HEK293 (cell line): Measurements from ENCODE around the gene PDZRN4.

Experiments
- CTCF ChIA-PET: fragments of 350-600 bp; formaldehyde crosslinking; extraction: SDS; loops from one replicate; lab custom pipeline; 2021; ENCODE audit warnings: antibody characterized with exemption; lab: Yijun Ruan, JAX
- POLR2A ChIA-PET: fragments of 300-600 bp; formaldehyde crosslinking; extraction: SDS; loops from one replicate; lab custom pipeline; 2020; ENCODE audit warnings: antibody characterized with exemption, inconsistent platforms; lab: Yijun Ruan, JAX
- H3K27ac ChIP-seq: fragments of 200-500 bp; sonication (Bioruptor generic); 2 replicates; pipeline ENCODE4 v1.5.1; 2014; ENCODE audit warnings: low read depth, low read length, control low read depth, inconsistent platforms; ENCODE audit errors: extremely low read depth
- H3K36me3 ChIP-seq, 2 experiments: fragments of 200-500 bp in 1 of 2; sonication (Bioruptor generic) in 1 of 2; 1 replicate in 1 of 2; 2 replicates in 1 of 2; pipeline ENCODE4 v1.5.1; 2014 to 2017; ENCODE audit warnings: inconsistent platforms in 2 of 2, low read length in 2 of 2; ENCODE audit not compliant: control insufficient read depth in 2 of 2, insufficient read depth in 1 of 2
- H3K4me1 ChIP-seq: fragments of 200-500 bp; sonication (Bioruptor generic); 2 replicates; pipeline ENCODE4 v1.5.1; 2014; ENCODE audit warnings: mild to moderate bottlenecking, low read length, inconsistent platforms; ENCODE audit not compliant: control insufficient read depth, insufficient read depth
- H3K4me3 ChIP-seq: 2 replicates; pipeline ENCODE4 v1.5.1; 2011; ENCODE audit warnings: low read depth, mild to moderate bottlenecking, control low read depth, low read length, moderate library complexity
- H3K9me3 ChIP-seq: fragments of 200-500 bp; sonication (Bioruptor generic); 2 replicates; pipeline ENCODE4 v1.5.1; 2014; ENCODE audit warnings: low read depth, low read length, inconsistent platforms; ENCODE audit not compliant: control insufficient read depth, insufficient read depth
- AEBP2 ChIP-seq: fragments of 450-650 bp; formaldehyde crosslinking; IDR thresholded peaks from 2 replicates; pipeline ENCODE4 v1.5.1; 2016; ENCODE audit warnings: missing biosample characterization, missing genetic modification characterization, borderline replicate concordance
- GFI1B ChIP-seq: fragments of 450-650 bp; formaldehyde crosslinking; IDR thresholded peaks from 2 replicates; pipeline ENCODE4 v1.5.1; 2016; ENCODE audit warnings: missing biosample characterization, missing genetic modification characterization
- GLI2 ChIP-seq: fragments of 450-650 bp; formaldehyde crosslinking; IDR thresholded peaks from 2 replicates; pipeline ENCODE4; 2017; ENCODE audit warnings: missing biosample characterization, missing genetic modification characterization, low read depth, borderline replicate concordance
- HOXD13 ChIP-seq: sonication (generic); formaldehyde crosslinking; IDR thresholded peaks from 2 replicates; pipeline ENCODE4 v1.8.0; 2022; ENCODE audit warnings: missing genetic modification reagents, borderline replicate concordance
- KLF16 ChIP-seq: fragments of 450-650 bp; formaldehyde crosslinking; IDR thresholded peaks from 2 replicates; pipeline ENCODE4 v1.5.1; 2017; ENCODE audit warnings: missing biosample characterization, missing genetic modification characterization
- PRDM1 ChIP-seq: fragments of 450-650 bp; formaldehyde crosslinking; IDR thresholded peaks from 2 replicates; pipeline ENCODE4; 2016; ENCODE audit warnings: missing biosample characterization, missing genetic modification characterization
- SCRT1 ChIP-seq: fragments of 450-650 bp; formaldehyde crosslinking; IDR thresholded peaks from 2 replicates; pipeline ENCODE4 v1.5.1; 2016; ENCODE audit warnings: missing biosample characterization, missing genetic modification characterization, borderline replicate concordance
- SETDB1 ChIP-seq: IDR thresholded peaks from one replicate; pipeline ENCODE4 v1.6.1; 2017; ENCODE audit warnings: mild to moderate bottlenecking, low read length, moderate library complexity, mixed read lengths; ENCODE audit not compliant: insufficient read length
- SP3 ChIP-seq: fragments of 450-650 bp; formaldehyde crosslinking; IDR thresholded peaks from 2 replicates; pipeline ENCODE4 v1.5.1; 2016; ENCODE audit warnings: missing biosample characterization, missing genetic modification characterization
- ZFP69B ChIP-seq: fragments of 450-650 bp; formaldehyde crosslinking; IDR thresholded peaks from 2 replicates; pipeline ENCODE4 v1.5.1; 2016; ENCODE audit warnings: missing biosample characterization, missing genetic modification characterization
- ZNF132 ChIP-seq: fragments of 450-650 bp; formaldehyde crosslinking; IDR thresholded peaks from 2 replicates; pipeline ENCODE4 v1.5.1; 2017; ENCODE audit warnings: missing biosample characterization, missing genetic modification characterization, borderline replicate concordance
- ZNF266 ChIP-seq: fragments of 450-650 bp; formaldehyde crosslinking; IDR thresholded peaks from 2 replicates; pipeline ENCODE4 v1.5.1; 2016; ENCODE audit warnings: missing biosample characterization, missing genetic modification characterization, low read depth
- ZNF292 ChIP-seq: fragments of 450-650 bp; formaldehyde crosslinking; IDR thresholded peaks from 2 replicates; pipeline ENCODE4 v1.5.1; 2016; ENCODE audit warnings: low read depth, missing biosample characterization, missing genetic modification characterization, borderline replicate concordance
- ZNF354C ChIP-seq: fragments of 450-650 bp; formaldehyde crosslinking; IDR thresholded peaks from 2 replicates; pipeline ENCODE4 v1.5.1; 2016; ENCODE audit warnings: missing biosample characterization, missing genetic modification characterization, low read depth, borderline replicate concordance
- ZNF549 ChIP-seq: fragments of 450-650 bp; IDR thresholded peaks from 2 replicates; pipeline ENCODE4 v1.5.1; 2018; ENCODE audit warnings: missing biosample characterization, missing genetic modification characterization, mild to moderate bottlenecking, inconsistent platforms, moderate library complexity
- ZNF571 ChIP-seq: fragments of 450-650 bp; formaldehyde crosslinking; IDR thresholded peaks from 2 replicates; pipeline ENCODE4 v1.5.0; 2017; ENCODE audit warnings: missing biosample characterization, missing genetic modification characterization
- ZNF600 ChIP-seq: fragments of 450-650 bp; formaldehyde crosslinking; IDR thresholded peaks from 2 replicates; pipeline ENCODE4 v1.5.1; 2016; ENCODE audit warnings: missing biosample characterization, missing genetic modification characterization
- ZNF624 ChIP-seq: fragments of 450-650 bp; formaldehyde crosslinking; IDR thresholded peaks from 2 replicates; pipeline ENCODE4 v1.5.1; 2017; ENCODE audit warnings: missing biosample characterization, missing genetic modification characterization
- ZNF639 ChIP-seq: fragments of 450-650 bp; formaldehyde crosslinking; IDR thresholded peaks from 2 replicates; pipeline ENCODE4 v1.5.1; 2016; ENCODE audit warnings: missing biosample characterization, missing genetic modification characterization
- ZNF701 ChIP-seq: fragments of 450-650 bp; formaldehyde crosslinking; IDR thresholded peaks from 2 replicates; pipeline ENCODE4 v1.5.1; 2016; ENCODE audit warnings: missing biosample characterization, missing genetic modification characterization
- ZNF792 ChIP-seq: fragments of 450-650 bp; formaldehyde crosslinking; IDR thresholded peaks from 2 replicates; pipeline ENCODE4 v1.5.1; 2016; ENCODE audit warnings: missing biosample characterization, missing genetic modification characterization
- TF ChIP-seq, protein P1 (sequence below): fragments of 450-650 bp; formaldehyde crosslinking; IDR thresholded peaks from 2 replicates; pipeline ENCODE4 v1.5.1; 2017; ENCODE audit warnings: missing biosample characterization, mild to moderate bottlenecking, missing genetic modification characterization, moderate library complexity
- TF ChIP-seq, protein P2 (sequence below): fragments of 450-650 bp; formaldehyde crosslinking; IDR thresholded peaks from 2 replicates; pipeline ENCODE4 v1.5.1; 2016; ENCODE audit warnings: missing biosample characterization, missing genetic modification characterization, low read depth

PDZRN4 gene

DNA sequence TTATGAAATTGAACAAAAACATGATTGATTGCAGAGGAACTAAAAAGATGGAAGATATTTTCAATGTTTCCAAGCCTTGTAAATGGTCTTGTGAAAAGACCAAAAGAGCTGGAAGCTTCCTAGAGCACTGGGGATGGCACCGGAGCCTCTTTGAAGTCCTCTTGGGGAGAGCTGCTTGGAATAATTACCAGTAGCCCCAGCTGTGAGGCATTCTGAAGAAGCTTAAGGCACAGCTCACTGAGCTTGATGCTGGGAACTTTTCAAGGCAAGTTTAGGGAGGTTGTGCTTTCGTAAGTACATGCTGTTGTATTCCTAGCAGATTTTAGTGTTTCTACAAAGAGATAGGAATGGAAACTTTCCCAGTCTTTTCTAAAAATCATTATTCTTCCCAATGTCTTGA is 13.9 kb downstream of the PDZRN4 start:
- H3K4me3 ChIP-seq: no peak overlapping the region
- no peak for TF ChIP-seq ZNF639
- TF ChIP-seq ZNF292 (tag by site-specific recombination): no peak
- TF ChIP-seq ZNF354C (tag by site-specific recombination): no peak
- TF ChIP-seq SP3 (tag by site-specific recombination): no peak
- TF ChIP-seq ZNF600 (tag by site-specific recombination): no peak
- TF ChIP-seq SCRT1: no peak
- no peak for TF ChIP-seq ZNF624 (tag by site-specific recombination)
- TF ChIP-seq ZNF549: no peak
- TF ChIP-seq ZFP69B (tag by site-specific recombination): no peak
- TF ChIP-seq, protein P1, sequence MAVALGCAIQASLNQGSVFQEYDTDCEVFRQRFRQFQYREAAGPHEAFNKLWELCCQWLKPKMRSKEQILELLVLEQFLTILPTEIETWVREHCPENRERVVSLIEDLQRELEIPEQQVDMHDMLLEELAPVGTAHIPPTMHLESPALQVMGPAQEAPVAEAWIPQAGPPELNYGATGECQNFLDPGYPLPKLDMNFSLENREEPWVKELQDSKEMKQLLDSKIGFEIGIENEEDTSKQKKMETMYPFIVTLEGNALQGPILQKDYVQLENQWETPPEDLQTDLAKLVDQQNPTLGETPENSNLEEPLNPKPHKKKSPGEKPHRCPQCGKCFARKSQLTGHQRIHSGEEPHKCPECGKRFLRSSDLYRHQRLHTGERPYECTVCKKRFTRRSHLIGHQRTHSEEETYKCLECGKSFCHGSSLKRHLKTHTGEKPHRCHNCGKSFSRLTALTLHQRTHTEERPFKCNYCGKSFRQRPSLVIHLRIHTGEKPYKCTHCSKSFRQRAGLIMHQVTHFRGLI (tag by site-specific recombination): no peak
- TF ChIP-seq ZNF132: no peak
- H3K9me3 ChIP-seq: no peaks in the 10 kb centered on the region
- no peak overlapping the region for H3K27ac ChIP-seq
- H3K36me3 ChIP-seq: no peaks in the 10 kb centered on the region
- POLR2A ChIA-PET: no interaction called here
- CTCF ChIA-PET: no interaction called here
- H3K4me1 ChIP-seq: no peaks in the 10 kb centered on the region

GRCh38 chr12:41205070-41205709 is 17.1 kb downstream of the PDZRN4 start:
- Histone ChIP-seq H3K9me3 (no peaks in the 10 kb centered on the region), H3K4me1 (no peaks in the 10 kb centered on the region; the same call in 1 of the 2 replicates), H3K4me3 (no peak overlapping the region), H3K27ac (no peak overlapping the region), H3K36me3 (no peaks in the 10 kb centered on the region)
- TF ChIP-seq PRDM1 (tag by site-specific recombination) (peak; percentile 64), GLI2 (tag by site-specific recombination) (no peak)
- ChIA-PET CTCF (interaction anchor here (0.9 kb wide), 1 partner anchor 10 kb away, joined by 6 read pairs; no protein-coding TSS in a partner anchor), POLR2A (no interaction called here)

DNA sequence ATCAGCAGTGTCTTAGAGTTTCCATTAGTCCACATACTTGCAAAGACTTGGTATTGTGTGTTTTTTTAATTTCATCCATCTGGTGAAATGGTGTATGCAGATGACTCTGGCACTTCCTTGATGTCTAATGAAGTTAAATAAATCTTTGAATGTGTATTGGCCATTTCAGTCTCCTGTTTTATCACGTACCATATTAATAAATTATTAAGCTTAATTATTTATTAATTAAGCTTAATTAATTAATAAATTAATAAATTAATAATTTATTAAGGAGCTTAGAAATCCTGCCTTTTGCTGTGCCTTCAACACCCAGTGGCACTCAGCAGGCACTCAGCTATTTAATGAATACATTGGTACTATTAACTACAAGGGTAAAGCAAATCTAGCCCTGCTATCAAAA is 18.2 kb downstream of the PDZRN4 start:
- POLR2A ChIA-PET: no interaction called here
- H3K36me3 ChIP-seq: no peaks in the 10 kb centered on the region
- no peak overlapping the region for H3K4me3 ChIP-seq
- H3K9me3 ChIP-seq: no peaks in the 10 kb centered on the region
- TF ChIP-seq GFI1B (tag by site-specific recombination): no peak
- no peak for TF ChIP-seq ZNF792 (tag by site-specific recombination)
- no peak for TF ChIP-seq HOXD13 (CRISPR knock-in tag)
- peaks cover 3% of the 10 kb centered on the region for H3K4me1 ChIP-seq
- CTCF ChIA-PET: interaction anchor here (0.5 kb wide), 1 partner anchor 46 kb away, joined by 4 read pairs; no protein-coding TSS in a partner anchor
- H3K27ac ChIP-seq: no peak overlapping the region

GRCh38 chr12:41211448-41211847 is 23.3 kb downstream of the PDZRN4 start:
- POLR2A ChIA-PET: no interaction called here
- CTCF ChIA-PET: no interaction called here
- Histone ChIP-seq H3K27ac (no peak overlapping the region), H3K9me3 (no peaks in the 10 kb centered on the region), H3K4me3 (no peak overlapping the region), H3K36me3 (no peaks in the 10 kb centered on the region), H3K4me1 (peaks cover 13% of the 10 kb centered on the region)
- no peak for TF ChIP-seq ZNF571 (tag by site-specific recombination)
- no peak for TF ChIP-seq KLF16 (tag by site-specific recombination)
- no peak for TF ChIP-seq SETDB1
- TF ChIP-seq ZNF266: no peak
- no peak for TF ChIP-seq AEBP2 (tag by site-specific recombination)
- no peak for TF ChIP-seq ZNF701 (tag by site-specific recombination)
- TF ChIP-seq, protein P2, sequence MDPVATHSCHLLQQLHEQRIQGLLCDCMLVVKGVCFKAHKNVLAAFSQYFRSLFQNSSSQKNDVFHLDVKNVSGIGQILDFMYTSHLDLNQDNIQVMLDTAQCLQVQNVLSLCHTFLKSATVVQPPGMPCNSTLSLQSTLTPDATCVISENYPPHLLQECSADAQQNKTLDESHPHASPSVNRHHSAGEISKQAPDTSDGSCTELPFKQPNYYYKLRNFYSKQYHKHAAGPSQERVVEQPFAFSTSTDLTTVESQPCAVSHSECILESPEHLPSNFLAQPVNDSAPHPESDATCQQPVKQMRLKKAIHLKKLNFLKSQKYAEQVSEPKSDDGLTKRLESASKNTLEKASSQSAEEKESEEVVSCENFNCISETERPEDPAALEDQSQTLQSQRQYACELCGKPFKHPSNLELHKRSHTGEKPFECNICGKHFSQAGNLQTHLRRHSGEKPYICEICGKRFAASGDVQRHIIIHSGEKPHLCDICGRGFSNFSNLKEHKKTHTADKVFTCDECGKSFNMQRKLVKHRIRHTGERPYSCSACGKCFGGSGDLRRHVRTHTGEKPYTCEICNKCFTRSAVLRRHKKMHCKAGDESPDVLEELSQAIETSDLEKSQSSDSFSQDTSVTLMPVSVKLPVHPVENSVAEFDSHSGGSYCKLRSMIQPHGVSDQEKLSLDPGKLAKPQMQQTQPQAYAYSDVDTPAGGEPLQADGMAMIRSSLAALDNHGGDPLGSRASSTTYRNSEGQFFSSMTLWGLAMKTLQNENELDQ (tag by site-specific recombination): no peak
